ENCODE data around the gene ITM2C.

- TF ChIP-seq POLR2AphosphoS5 (IDR thresholded peaks at IDR 0.05; ENCODE audit: low read depth, low read length) (no peak), REST (IDR thresholded peaks at IDR 0.05; ENCODE audit: insufficient read depth in 1 of 2, low read depth in 2 of 2, low read length in 2 of 2) (no peak), SIN3A (IDR thresholded peaks at IDR 0.05; ENCODE audit: borderline replicate concordance, insufficient read depth, low read length) (no peak), TAF1 (IDR thresholded peaks at IDR 0.05; ENCODE audit: borderline replicate concordance, insufficient read depth, low read length) (no peak), FOXP2 (optimal IDR thresholded peaks at IDR 0.05; ENCODE audit: borderline replicate concordance, extremely low read depth, extremely low read length, insufficient read depth) (no peak)
Measured at GRCh38 chr2:230869914-230870543, 5.3 kb downstream of the ITM2C start.

Data from PFSK-1 (cell line).